CD4-positive, alpha-beta T cell treated with Interleukin-15 for 1 hour (primary cell): ENCODE results near the gene CYSRT1.
A peak's percentile ranks its signal among the peaks of the same experiment; 100 is the strongest.
"Not testable (repeated sequence)": the region's sequence is repeated elsewhere in the genome, so short reads cannot be mapped to it uniquely, and the experiment has no call there.

Experiments used
- DNase-seq: peaks from one replicate; pipeline ENCODE4 v3.0.0-alpha.2; 2020

Gene CYSRT1

GRCh38 chr9:137239541-137240200 is 14.7 kb downstream of the CYSRT1 start:
- not testable (repeated sequence) for DNase-seq

DNA sequence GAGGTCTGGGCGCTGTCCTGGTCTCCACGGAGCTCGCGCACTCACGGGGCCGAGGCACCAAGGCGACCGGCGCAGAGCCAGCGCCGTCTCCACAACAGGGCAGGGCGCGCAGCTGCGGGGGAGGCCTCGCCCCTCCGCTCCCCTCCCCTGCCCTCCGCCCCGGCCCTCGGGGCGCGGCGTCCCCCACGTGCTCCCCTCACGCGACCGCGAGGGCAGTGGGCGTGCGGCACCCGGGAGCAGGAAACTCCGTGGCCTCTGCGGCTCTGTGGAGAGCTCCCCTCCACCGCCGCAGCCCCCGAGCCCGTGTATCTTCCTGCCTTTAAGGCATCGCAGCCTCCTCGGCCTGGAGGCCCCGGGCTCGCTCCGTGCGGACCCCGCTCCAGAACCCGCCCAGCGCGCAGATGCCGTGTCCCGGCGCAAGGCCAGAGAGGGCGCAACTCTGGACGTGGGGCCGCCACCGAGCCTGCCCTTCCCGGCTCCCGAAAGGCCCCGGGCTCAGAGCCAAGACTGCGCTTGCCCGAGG is 15.4 kb downstream of the CYSRT1 start:
- DNase-seq, result peak; percentile 72

- peak; percentile 100 for DNase-seq
Measured at GRCh38 chr9:137240841-137241489, 16.0 kb downstream of the CYSRT1 start, which contains the start of gene TUBB4B. Gene TUBB4B, plus strand, starts transcription at chr9:137241287. Its CDS starts 74 bp downstream, at chr9:137241361.

- peak; percentile 64 for DNase-seq
Measured at GRCh38 chr9:137241490-137242268, 16.7 kb downstream of the CYSRT1 start.

GRCh38 chr9:137242269-137243203 is 17.6 kb downstream of the CYSRT1 start:
- no peak for DNase-seq

GRCh38 chr9:137243266-137243625 is 18.3 kb downstream of the CYSRT1 start:
- DNase-seq, result not testable (repeated sequence)

GRCh38 chr9:137243626-137244485 is 18.9 kb downstream of the CYSRT1 start:
- DNase-seq, result no peak

DNA sequence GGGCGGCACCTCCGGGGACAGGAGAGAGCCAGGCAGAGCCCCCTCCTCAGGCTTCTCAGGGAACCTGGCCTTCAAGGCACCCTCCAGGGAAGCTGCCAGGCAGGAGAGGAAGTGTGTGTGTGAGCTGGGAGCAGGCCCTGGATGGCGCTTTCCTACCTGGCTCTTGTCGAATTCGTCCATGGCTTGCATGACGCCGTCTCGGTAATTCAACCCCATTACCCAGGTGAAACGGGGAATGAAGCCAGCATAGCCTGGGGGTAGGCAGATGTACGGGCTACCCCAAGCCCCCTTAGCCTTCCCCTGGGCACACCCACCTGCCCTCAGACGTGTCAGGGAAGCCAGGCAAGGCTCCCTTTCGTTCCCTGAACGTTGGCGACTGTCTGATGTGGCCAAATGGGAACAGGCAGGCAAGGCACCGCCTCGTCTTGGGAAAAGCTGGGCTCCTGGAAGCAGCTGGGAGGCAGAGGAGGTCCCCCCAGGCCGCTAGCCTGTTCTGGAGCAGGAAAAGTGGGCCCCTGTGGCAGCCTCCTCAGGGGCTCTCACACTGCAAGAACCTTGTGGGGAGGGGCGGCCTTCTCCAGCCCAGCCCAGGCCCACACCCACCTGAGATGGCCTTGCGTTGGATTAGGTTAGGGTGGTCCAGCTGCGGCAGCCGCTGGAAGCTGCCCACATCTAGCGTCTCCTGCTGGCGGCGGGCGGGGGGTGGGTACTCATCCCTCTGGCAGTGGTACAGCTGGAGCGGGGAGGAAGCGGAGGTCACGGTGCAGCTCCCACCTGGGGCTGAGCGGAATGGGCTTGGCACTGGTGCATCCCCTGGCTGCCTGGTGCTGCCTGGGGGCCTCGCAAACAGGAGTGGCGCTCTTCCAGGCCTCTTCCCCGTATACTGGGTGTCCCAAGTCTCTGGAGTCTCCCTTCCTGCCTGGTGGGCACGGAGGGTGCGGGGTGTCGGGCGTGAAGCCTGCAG is 19.8 kb downstream of the CYSRT1 start:
- DNase-seq, result no peak

DNA sequence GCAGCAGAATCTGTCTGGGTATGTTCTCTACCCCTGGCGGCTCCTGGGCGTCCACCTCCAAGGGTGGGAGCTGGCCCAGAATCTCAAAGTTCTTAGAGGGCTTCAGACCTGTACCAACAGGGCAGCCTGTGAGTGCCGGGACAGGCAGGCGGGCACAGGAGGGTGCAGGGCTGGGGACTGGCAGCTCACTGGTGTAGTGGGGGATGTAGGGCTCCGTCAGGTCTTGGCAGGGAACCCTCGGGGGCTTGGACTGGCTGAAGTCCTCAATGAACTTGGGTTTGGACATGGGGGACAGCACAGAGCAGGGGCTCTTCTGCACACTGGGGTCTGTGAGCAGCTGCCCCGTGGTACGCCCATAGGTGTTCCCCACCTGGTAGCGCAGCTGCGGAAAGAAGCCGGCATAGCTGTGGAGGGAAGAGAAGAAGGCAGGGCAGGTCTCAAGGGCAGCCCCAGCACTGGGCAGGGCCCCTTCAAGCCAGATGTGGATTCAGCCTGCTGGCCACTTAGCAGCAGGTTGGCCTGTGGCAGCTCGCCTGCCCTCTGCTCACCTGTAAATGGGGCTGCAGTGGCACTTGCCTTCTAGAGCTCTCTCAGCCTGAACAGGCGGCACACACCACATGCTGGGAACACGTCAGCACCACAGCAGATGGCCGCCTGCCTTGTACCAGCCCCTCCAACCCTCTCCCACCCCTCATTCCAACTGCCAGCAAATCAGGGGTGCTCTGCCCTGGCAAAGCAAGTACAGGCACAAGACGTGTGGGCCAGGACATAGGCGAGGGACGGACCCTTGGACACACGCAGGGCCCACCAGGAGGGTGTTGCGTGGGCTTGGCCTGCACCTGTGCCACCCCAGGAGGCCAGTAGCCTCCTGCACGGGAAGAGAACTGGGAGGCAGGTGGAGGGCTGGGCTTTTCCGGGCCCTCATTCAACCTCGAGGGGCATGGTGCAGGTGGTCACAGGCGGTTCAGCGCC is 20.8 kb downstream of the CYSRT1 start:
- no peak for DNase-seq

GRCh38 chr9:137247135-137247915 is 22.4 kb downstream of the CYSRT1 start:
- DNase-seq, result no peak

GRCh38 chr9:137247916-137248175 is 22.9 kb downstream of the CYSRT1 start:
- no peak for DNase-seq

- DNase-seq, result no peak
Measured at GRCh38 chr9:137250329-137251193, 25.6 kb downstream of the CYSRT1 start.

DNA sequence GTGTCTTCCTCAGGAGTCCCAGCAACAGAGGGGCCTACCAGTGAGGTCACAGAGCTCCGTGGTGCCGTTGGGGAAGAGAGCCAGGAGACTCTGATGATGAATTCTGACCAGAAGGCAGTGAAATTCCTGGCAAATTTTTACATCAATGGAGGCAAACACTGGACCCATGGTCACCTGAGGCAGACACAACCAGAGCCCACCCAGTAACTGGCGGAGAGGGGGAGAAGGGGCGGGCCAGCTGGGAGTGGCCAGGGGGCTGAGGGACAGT is 26.2 kb downstream of the CYSRT1 start, which contains the start of gene STPG3:
Gene STPG3 (plus strand): TSS at position 93 of the 268 bp plus-strand sequence. CDS start 1 bp downstream, at position 94.
- DNase-seq, result no peak

- no peak for DNase-seq
Measured at GRCh38 chr9:137251490-137252268, 26.7 kb downstream of the CYSRT1 start.

- DNase-seq, result no peak
Measured at GRCh38 chr9:137252555-137253506, 27.9 kb downstream of the CYSRT1 start.
